HepG2 (cell line): ENCODE data around the gene ZNF33B. TPM values are rescaled to one million over a fixed set of nuclear protein-coding genes. Genes with fewer than 3 reads are reported as not detected.
A peak's percentile ranks its signal among the peaks of the same experiment; 100 is the strongest.

Experiments used
- ATF1 ChIP-seq: IDR thresholded peaks from 2 replicates; pipeline ENCODE4 v1.6.1; 2016; ENCODE audit warnings: mild to moderate bottlenecking, control low read depth
- ATF7-NPFF ChIP-seq: sonication (generic); formaldehyde crosslinking; IDR thresholded peaks from 2 replicates; pipeline ENCODE4 v1.8.1; 2023; ENCODE audit warnings: mild to moderate bottlenecking, low read depth, missing genetic modification reagents, moderate library complexity
- ETV6 ChIP-seq: sonication (generic); formaldehyde crosslinking; conservative IDR thresholded peaks from 2 replicates; pipeline ENCODE4 v1.4.0; 2020; ENCODE audit warnings: missing genetic modification reagents
- GATAD1 ChIP-seq: IDR thresholded peaks from 2 replicates; pipeline ENCODE4 v1.6.1; 2016; ENCODE audit warnings: missing genetic modification reagents, missing compliant biosample characterization
- ISX ChIP-seq: sonication (generic); formaldehyde crosslinking; conservative IDR thresholded peaks from 2 replicates; pipeline ENCODE4 v1.5.0; 2020; ENCODE audit warnings: missing genetic modification reagents
- JDP2 ChIP-seq: sonication (generic); formaldehyde crosslinking; IDR thresholded peaks from 2 replicates; pipeline ENCODE4 v1.8.1; 2022; ENCODE audit warnings: missing genetic modification reagents, borderline replicate concordance
- KDM3A ChIP-seq: IDR thresholded peaks from 2 replicates; pipeline ENCODE4 v1.6.1; 2018; ENCODE audit warnings: low read depth, missing compliant biosample characterization
- MAFG ChIP-seq: sonication (generic); formaldehyde crosslinking; IDR thresholded peaks from 2 replicates; pipeline ENCODE4 v1.5.1; 2020; ENCODE audit warnings: mild to moderate bottlenecking, missing genetic modification reagents
- NFATC3 ChIP-seq: sonication (generic); formaldehyde crosslinking; IDR thresholded peaks from 2 replicates; pipeline ENCODE4 v1.5.1; 2020; ENCODE audit warnings: mild to moderate bottlenecking, missing genetic modification reagents
- SP4 ChIP-seq: sonication (generic); formaldehyde crosslinking; IDR thresholded peaks from 2 replicates; pipeline ENCODE4 v1.8.1; 2023; ENCODE audit warnings: mild to moderate bottlenecking, missing genetic modification reagents
- SPEN ChIP-seq: sonication (generic); formaldehyde crosslinking; IDR thresholded peaks from 2 replicates; pipeline ENCODE4 v1.5.1; 2020; ENCODE audit warnings: low read depth, mild to moderate bottlenecking, missing genetic modification reagents
- TBP ChIP-seq: sonication (generic); formaldehyde crosslinking; IDR thresholded peaks from 2 replicates; pipeline ENCODE4 v1.5.0; 2020; ENCODE audit warnings: missing genetic modification reagents
- WIZ ChIP-seq: sonication (generic); formaldehyde crosslinking; IDR thresholded peaks from 2 replicates; pipeline ENCODE4 v1.5.1; 2020; ENCODE audit warnings: mild to moderate bottlenecking, missing genetic modification reagents
- ZFP1 ChIP-seq: IDR thresholded peaks from 2 replicates; pipeline ENCODE4 v1.6.1; 2016
- ZNF10 ChIP-seq: sonication (generic); formaldehyde crosslinking; IDR thresholded peaks from 2 replicates; pipeline ENCODE4 v1.4.0; 2020; ENCODE audit warnings: mild to moderate bottlenecking, low read depth, missing genetic modification reagents, borderline replicate concordance
- ZNF234 ChIP-seq: sonication (generic); formaldehyde crosslinking; conservative IDR thresholded peaks from 2 replicates; pipeline ENCODE4 v1.5.1; 2020; ENCODE audit warnings: mild to moderate bottlenecking, missing genetic modification reagents
- ZNF468 ChIP-seq: sonication (generic); formaldehyde crosslinking; IDR thresholded peaks from 2 replicates; pipeline ENCODE4 v1.8.0; 2022; ENCODE audit warnings: mild to moderate bottlenecking, moderate library complexity, missing genetic modification reagents
- ZNF720 ChIP-seq: sonication (generic); formaldehyde crosslinking; IDR thresholded peaks from 2 replicates; pipeline ENCODE4 v1.4.0; 2020; ENCODE audit warnings: missing genetic modification reagents
- ZNF781 ChIP-seq: sonication (generic); formaldehyde crosslinking; IDR thresholded peaks from 2 replicates; pipeline ENCODE4 v1.5.1; 2020; ENCODE audit warnings: borderline replicate concordance, mild to moderate bottlenecking, missing genetic modification reagents; ENCODE audit errors: not compliant biosample characterization
- ZNF788 ChIP-seq: sonication (generic); formaldehyde crosslinking; IDR thresholded peaks from 2 replicates; pipeline ENCODE4 v1.5.0; 2020; ENCODE audit warnings: mild to moderate bottlenecking, missing genetic modification reagents, borderline replicate concordance
- polyA plus RNA-seq, 8 experiments: library from polyadenylated mRNA; depleted of rRNA in 3 of 8; stranded (reverse) in 7 of 8; unstranded in 1 of 8; fragments of >200 nt; fragmentation: Illumina TruSeq in 4 of 8; extraction: Trizol in 4 of 8; gene quantifications; 2 replicates each; pipeline versions ENCODE4 v1.2.1 to v1.2.3, GENCODE V29; 2011 to 2016; ENCODE audit warnings: low read depth in 4 of 8, missing spikeins in 1 of 8, mixed read lengths in 1 of 8; ENCODE audit not compliant: insufficient read depth in 1 of 8
- total RNA-seq, 5 experiments: library from RNA; depleted of rRNA; stranded (reverse); fragments of >200 nt; fragmentation: Illumina TruSeq; extraction: Trizol; gene quantifications; 2 replicates each; pipeline ENCODE4 v1.2.3, GENCODE V29; 2016; ENCODE audit warnings: low read depth in 1 of 5
- TF ChIP-seq, protein P1 (sequence below): sonication (generic); formaldehyde crosslinking; IDR thresholded peaks from 2 replicates; pipeline ENCODE4 v1.4.0; 2020; ENCODE audit warnings: missing genetic modification reagents, borderline replicate concordance
- TF ChIP-seq, protein P2 (sequence below), 2 experiments: sonication (generic) in 1 of 2; formaldehyde crosslinking in 1 of 2; IDR thresholded peaks; 2 replicates each; pipeline versions ENCODE4 v1.4.0 to v1.6.1; 2016 to 2020; ENCODE audit warnings: borderline replicate concordance in 1 of 2, low read depth in 1 of 2, mild to moderate bottlenecking in 1 of 2, missing genetic modification reagents in 1 of 2

Gene ZNF33B
- total and polyA plus RNA-seq, 2 of the 13 experiments (the other 11 are each of a cell fraction or from before 2014, with no cell fraction given): 18.4 to 23.5 TPM

DNA sequence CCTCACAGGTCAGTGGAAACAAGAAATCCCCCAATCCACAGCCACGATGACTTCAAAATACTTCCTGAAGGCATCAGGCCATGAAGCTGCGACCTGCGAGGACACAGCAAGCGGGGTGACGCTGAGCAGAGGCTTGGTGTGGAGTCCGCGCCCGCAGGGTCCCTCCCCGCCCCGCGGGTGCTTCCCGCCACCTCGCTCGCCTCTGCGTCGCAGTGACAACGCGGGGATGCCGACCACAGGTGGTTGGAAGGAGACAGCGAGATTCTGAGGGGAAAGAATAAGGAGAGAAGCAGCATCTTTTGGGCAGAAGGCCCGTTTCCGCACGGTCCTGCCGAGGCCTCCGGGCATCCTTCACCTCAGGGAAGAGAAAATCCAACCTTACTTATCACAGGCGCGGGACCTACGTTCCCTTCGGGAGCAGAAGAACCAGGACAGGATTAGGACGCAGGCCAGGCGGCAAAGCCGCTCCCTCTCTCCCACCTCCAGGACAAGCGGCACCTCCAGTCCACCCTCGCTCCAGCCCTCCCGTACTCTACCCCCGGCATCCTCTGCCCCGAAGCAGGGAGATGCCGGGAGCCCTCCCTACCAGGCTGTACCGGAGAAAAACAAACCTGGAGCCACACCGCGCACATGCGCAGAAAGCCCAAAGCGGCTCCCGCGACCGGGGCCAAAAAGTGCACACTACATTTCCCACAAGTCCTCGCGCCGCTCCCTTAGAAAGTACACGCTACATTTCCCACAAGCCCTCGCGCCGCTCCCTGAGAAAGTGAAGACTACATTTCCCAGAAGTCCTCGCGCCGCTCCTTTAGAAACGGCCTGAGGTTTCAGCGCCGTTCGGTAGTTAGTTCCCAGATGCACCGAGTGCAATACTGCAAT is 85.9 kb downstream of the ZNF33B start (continued):
- no peak for TF ChIP-seq WIZ (CRISPR knock-in tag)
- TF ChIP-seq SP4 (CRISPR knock-in tag): no peak
- TF ChIP-seq NFATC3 (CRISPR knock-in tag): no peak
- peak; percentile 61 for TF ChIP-seq GATAD1 (CRISPR knock-in tag)
- TF ChIP-seq TBP (CRISPR knock-in tag): no peak
- TF ChIP-seq, protein P1, sequence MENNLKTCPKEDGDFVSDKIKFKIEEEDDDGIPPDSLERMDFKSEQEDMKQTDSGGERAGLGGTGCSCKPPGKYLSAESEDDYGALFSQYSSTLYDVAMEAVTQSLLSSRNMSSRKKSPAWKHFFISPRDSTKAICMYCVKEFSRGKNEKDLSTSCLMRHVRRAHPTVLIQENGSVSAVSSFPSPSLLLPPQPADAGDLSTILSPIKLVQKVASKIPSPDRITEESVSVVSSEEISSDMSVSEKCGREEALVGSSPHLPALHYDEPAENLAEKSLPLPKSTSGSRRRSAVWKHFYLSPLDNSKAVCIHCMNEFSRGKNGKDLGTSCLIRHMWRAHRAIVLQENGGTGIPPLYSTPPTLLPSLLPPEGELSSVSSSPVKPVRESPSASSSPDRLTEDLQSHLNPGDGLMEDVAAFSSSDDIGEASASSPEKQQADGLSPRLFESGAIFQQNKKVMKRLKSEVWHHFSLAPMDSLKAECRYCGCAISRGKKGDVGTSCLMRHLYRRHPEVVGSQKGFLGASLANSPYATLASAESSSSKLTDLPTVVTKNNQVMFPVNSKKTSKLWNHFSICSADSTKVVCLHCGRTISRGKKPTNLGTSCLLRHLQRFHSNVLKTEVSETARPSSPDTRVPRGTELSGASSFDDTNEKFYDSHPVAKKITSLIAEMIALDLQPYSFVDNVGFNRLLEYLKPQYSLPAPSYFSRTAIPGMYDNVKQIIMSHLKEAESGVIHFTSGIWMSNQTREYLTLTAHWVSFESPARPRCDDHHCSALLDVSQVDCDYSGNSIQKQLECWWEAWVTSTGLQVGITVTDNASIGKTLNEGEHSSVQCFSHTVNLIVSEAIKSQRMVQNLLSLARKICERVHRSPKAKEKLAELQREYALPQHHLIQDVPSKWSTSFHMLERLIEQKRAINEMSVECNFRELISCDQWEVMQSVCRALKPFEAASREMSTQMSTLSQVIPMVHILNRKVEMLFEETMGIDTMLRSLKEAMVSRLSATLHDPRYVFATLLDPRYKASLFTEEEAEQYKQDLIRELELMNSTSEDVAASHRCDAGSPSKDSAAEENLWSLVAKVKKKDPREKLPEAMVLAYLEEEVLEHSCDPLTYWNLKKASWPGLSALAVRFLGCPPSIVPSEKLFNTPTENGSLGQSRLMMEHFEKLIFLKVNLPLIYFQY: no peak
- TF ChIP-seq ZNF234: no peak
- no peak for TF ChIP-seq ZNF468 (CRISPR knock-in tag)
- TF ChIP-seq ZNF788 (CRISPR knock-in tag): no peak; the same call in 1 of the 2 replicates
- TF ChIP-seq ATF1 (CRISPR knock-in tag): peak; percentile 85
- TF ChIP-seq, protein P2, sequence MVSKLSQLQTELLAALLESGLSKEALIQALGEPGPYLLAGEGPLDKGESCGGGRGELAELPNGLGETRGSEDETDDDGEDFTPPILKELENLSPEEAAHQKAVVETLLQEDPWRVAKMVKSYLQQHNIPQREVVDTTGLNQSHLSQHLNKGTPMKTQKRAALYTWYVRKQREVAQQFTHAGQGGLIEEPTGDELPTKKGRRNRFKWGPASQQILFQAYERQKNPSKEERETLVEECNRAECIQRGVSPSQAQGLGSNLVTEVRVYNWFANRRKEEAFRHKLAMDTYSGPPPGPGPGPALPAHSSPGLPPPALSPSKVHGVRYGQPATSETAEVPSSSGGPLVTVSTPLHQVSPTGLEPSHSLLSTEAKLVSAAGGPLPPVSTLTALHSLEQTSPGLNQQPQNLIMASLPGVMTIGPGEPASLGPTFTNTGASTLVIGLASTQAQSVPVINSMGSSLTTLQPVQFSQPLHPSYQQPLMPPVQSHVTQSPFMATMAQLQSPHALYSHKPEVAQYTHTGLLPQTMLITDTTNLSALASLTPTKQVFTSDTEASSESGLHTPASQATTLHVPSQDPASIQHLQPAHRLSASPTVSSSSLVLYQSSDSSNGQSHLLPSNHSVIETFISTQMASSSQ (IDR thresholded peaks at IDR 0.05; ENCODE audit: low read depth): no peak
- TF ChIP-seq, protein P2 (CRISPR knock-in tag; IDR thresholded peaks at IDR 0.05; ENCODE audit: borderline replicate concordance): peak; percentile 22; the same call in 1 of the 2 replicates
- TF ChIP-seq SPEN (CRISPR knock-in tag): peak; percentile 38; the same call in 1 of the 2 replicates
- no peak for TF ChIP-seq ZNF781
- TF ChIP-seq MAFG (CRISPR knock-in tag): no peak
- no peak for TF ChIP-seq ISX (CRISPR knock-in tag)
- TF ChIP-seq JDP2 (CRISPR knock-in tag): no peak
- TF ChIP-seq ATF7-NPFF (CRISPR knock-in tag): peak; percentile 66; the same call in 1 of the 2 replicates
- no peak for TF ChIP-seq ZFP1 (CRISPR knock-in tag)
- peak; percentile 34; the same call in 1 of the 2 replicates for TF ChIP-seq KDM3A (CRISPR knock-in tag)
- no peak for TF ChIP-seq ZNF720 (CRISPR knock-in tag)
- TF ChIP-seq ZNF10: no peak
- no peak for TF ChIP-seq ETV6 (CRISPR knock-in tag)
